Measurements from ENCODE around the gene MED8. TPM values are rescaled to one million over a fixed set of nuclear protein-coding genes. Genes with fewer than 3 reads are reported as not detected.

The MED8 gene
- total RNA-seq, 4 donors from 2014 or later, result 38.5 to 52.2 (median 45.2) TPM

GRCh38 chr1:43367026-43367903 is 22.3 kb downstream of the MED8 start:
- no peak for TF ChIP-seq CTCF (IDR thresholded peaks at IDR 0.05; ENCODE audit: low read depth)

GRCh38 chr1:43366601-43367025 is 23.0 kb downstream of the MED8 start:
- TF ChIP-seq CTCF (IDR thresholded peaks at IDR 0.05; ENCODE audit: low read depth), result no peak

GRCh38 chr1:43366179-43366578 is 23.4 kb downstream of the MED8 start:
- TF ChIP-seq CTCF (IDR thresholded peaks at IDR 0.05; ENCODE audit: low read depth), result no peak

- no peak for TF ChIP-seq CTCF (IDR thresholded peaks at IDR 0.05; ENCODE audit: low read depth)
Observed at GRCh38 chr1:43365678-43366077, 23.9 kb downstream of the MED8 start.

- no peak for TF ChIP-seq CTCF (IDR thresholded peaks at IDR 0.05; ENCODE audit: low read depth)
Observed at GRCh38 chr1:43363935-43364525, 25.6 kb downstream of the MED8 start.

GRCh38 chr1:43363283-43363934 is 26.2 kb downstream of the MED8 start:
- TF ChIP-seq CTCF (IDR thresholded peaks at IDR 0.05; ENCODE audit: low read depth), result no peak

- TF ChIP-seq CTCF (IDR thresholded peaks at IDR 0.05; ENCODE audit: low read depth), result no peak
Observed at GRCh38 chr1:43360616-43361015, 29.0 kb downstream of the MED8 start.

All from subcutaneous adipose tissue (tissue), 4 donors.